IMR-90 (cell line): Measurements from ENCODE around the gene GPR107. TPM values are rescaled to one million over a fixed set of nuclear protein-coding genes. Genes with fewer than 3 reads are reported as not detected.

Experiments used
- ATAC-seq: fragments of 200-7000 bp; cut with Tn5 transposase; 2 replicates; pipeline ENCODE4 v1.9.1; 2020; ENCODE audit warnings: low read depth, mild to moderate bottlenecking, moderate library complexity
- BruUV-seq: library from RNA; stranded (reverse); fragments of 400-500 nt; replicated peaks from 2 replicates; lab custom pipeline; 2021; lab: Mats Ljungman, UMichigan
- CTCF ChIA-PET: fragments of 300-600 bp; formaldehyde crosslinking; extraction: SDS; loops from one replicate; lab custom pipeline; 2021; ENCODE audit warnings: antibody characterized with exemption; lab: Yijun Ruan, JAX
- POLR2A ChIA-PET: fragments of 300-600 bp; sonication (Branson Sonifier 250); formaldehyde crosslinking; loops from one replicate; lab custom pipeline; 2022; ENCODE audit warnings: antibody characterized with exemption; ENCODE audit not compliant: unreplicated experiment; lab: Charles Lee
- DNase-seq: peaks from one replicate; pipeline ENCODE4 v3.0.0; 2013
- H2AFZ ChIP-seq: replicated peaks from 2 replicates; pipeline ENCODE3; 2013; ENCODE audit warnings: low read length, mild to moderate bottlenecking; ENCODE audit not compliant: poor library complexity
- H2AK5ac ChIP-seq: 2 replicates; pipeline ENCODE4 v1.6.1; 2013; ENCODE audit warnings: low read depth, low read length, inconsistent platforms
- H2AK9ac ChIP-seq: replicated peaks from 2 replicates; pipeline ENCODE3; 2013; ENCODE audit warnings: mild to moderate bottlenecking, low read depth, low read length, moderate library complexity; ENCODE audit not compliant: poor library complexity
- H2BK120ac ChIP-seq: 2 replicates; pipeline ENCODE4 v1.6.1; 2013; ENCODE audit warnings: low read depth, low read length, inconsistent platforms
- H2BK15ac ChIP-seq: 3 replicates; pipeline ENCODE4 v1.6.1; 2013; ENCODE audit warnings: low read depth, low read length, inconsistent platforms
- H2BK20ac ChIP-seq: 2 replicates; pipeline ENCODE4 v1.6.1; 2013; ENCODE audit warnings: low read depth, mild to moderate bottlenecking, inconsistent platforms, low read length, moderate library complexity
- H2BK5ac ChIP-seq: 2 replicates; pipeline ENCODE4 v1.6.1; 2013; ENCODE audit warnings: mild to moderate bottlenecking, low read depth, low read length, inconsistent platforms; ENCODE audit not compliant: poor library complexity, severe bottlenecking
- H3K14ac ChIP-seq: replicated peaks from 2 replicates; pipeline ENCODE4 v1.6.1; 2013; ENCODE audit warnings: low read depth, low read length, inconsistent platforms
- H3K18ac ChIP-seq: 2 replicates; pipeline ENCODE4 v1.6.1; 2013; ENCODE audit warnings: low read depth, low read length, control low read depth
- H3K23ac ChIP-seq: 2 replicates; pipeline ENCODE4 v1.6.1; 2013; ENCODE audit warnings: low read depth, low read length, inconsistent platforms
- H3K27ac ChIP-seq: 2 replicates; pipeline ENCODE4 v1.5.1; 2013; ENCODE audit warnings: mild to moderate bottlenecking, control low read depth, low read length; ENCODE audit not compliant: insufficient read depth
- H3K27me3 ChIP-seq: 2 replicates; pipeline ENCODE4 v1.6.1; 2013; ENCODE audit warnings: low read length; ENCODE audit not compliant: control insufficient read depth, insufficient read depth
- H3K36me3 ChIP-seq: 2 replicates; pipeline ENCODE4 v1.6.1; 2013; ENCODE audit warnings: low read length, mixed read lengths; ENCODE audit not compliant: control insufficient read depth, insufficient read depth
- H3K4ac ChIP-seq: 2 replicates; pipeline ENCODE4 v1.6.1; 2013; ENCODE audit warnings: low read depth, low read length, inconsistent platforms
- H3K4me1 ChIP-seq: 2 replicates; pipeline ENCODE4 v1.6.1; 2013; ENCODE audit warnings: low read length, mixed read lengths; ENCODE audit not compliant: control insufficient read depth, insufficient read depth
- H3K4me2 ChIP-seq: 2 replicates; pipeline ENCODE4 v1.6.1; 2013; ENCODE audit warnings: low read depth, mild to moderate bottlenecking, control low read depth, low read length, moderate library complexity
- H3K4me3 ChIP-seq: 2 replicates; pipeline ENCODE4 v1.5.1; 2013; ENCODE audit warnings: low read depth, mild to moderate bottlenecking, control low read depth, low read length, moderate library complexity; ENCODE audit not compliant: insufficient read depth
- H3K56ac ChIP-seq: 2 replicates; pipeline ENCODE4 v1.6.1; 2013; ENCODE audit warnings: low read length, inconsistent platforms; ENCODE audit not compliant: insufficient read depth; ENCODE audit errors: extremely low read depth
- H3K79me1 ChIP-seq, 2 experiments: 2 replicates each; pipeline ENCODE4 v1.6.1; 2013; ENCODE audit warnings: low read length in 2 of 2, inconsistent platforms in 1 of 2, low read depth in 1 of 2
- H3K9ac ChIP-seq: 2 replicates; pipeline ENCODE4 v1.6.1; 2013; ENCODE audit warnings: low read depth, low read length, control low read depth
- H3K9me1 ChIP-seq: 2 replicates; pipeline ENCODE4 v1.6.1; 2013; ENCODE audit warnings: low read length, inconsistent platforms; ENCODE audit not compliant: insufficient read depth
- H3K9me3 ChIP-seq: 2 replicates; pipeline ENCODE4 v1.6.1; 2013; ENCODE audit warnings: low read length; ENCODE audit not compliant: control insufficient read depth, insufficient read depth
- H4K20me1 ChIP-seq: 2 replicates; pipeline ENCODE4 v1.6.1; 2013; ENCODE audit warnings: low read length, inconsistent platforms; ENCODE audit not compliant: insufficient read depth
- H4K5ac ChIP-seq: 2 replicates; pipeline ENCODE4 v1.6.1; 2013; ENCODE audit warnings: mild to moderate bottlenecking, low read depth, low read length, control low read depth
- H4K8ac ChIP-seq, 2 experiments: 2 replicates each; pipeline ENCODE4 v1.6.1; 2013; ENCODE audit warnings: low read depth in 2 of 2, low read length in 2 of 2, control low read depth in 1 of 2, inconsistent platforms in 1 of 2
- H4K91ac ChIP-seq: 2 replicates; pipeline ENCODE4 v1.6.1; 2013; ENCODE audit warnings: low read depth, low read length, inconsistent platforms; ENCODE audit not compliant: insufficient read depth
- BHLHE40 ChIP-seq: fragments of 150-350 bp; IDR thresholded peaks from 2 replicates; pipeline ENCODE4 v1.6.1; 2016; ENCODE audit warnings: mild to moderate bottlenecking, low read depth, low read length
- CHD1 ChIP-seq: IDR thresholded peaks from 2 replicates; pipeline ENCODE4 v1.6.1; 2012; ENCODE audit warnings: low read depth, low read length, improper control_type of control experiment
- FOS ChIP-seq: fragments of 150-350 bp; IDR thresholded peaks from 2 replicates; pipeline ENCODE4 v1.6.1; 2016; ENCODE audit warnings: low read depth, low read length
- MAFK ChIP-seq: IDR thresholded peaks from 2 replicates; pipeline ENCODE4 v1.6.1; 2012; ENCODE audit warnings: low read depth, low read length, improper control_type of control experiment
- MXI1 ChIP-seq: IDR thresholded peaks from 2 replicates; pipeline ENCODE4 v1.6.1; 2012; ENCODE audit warnings: low read depth, mild to moderate bottlenecking, low read length, moderate library complexity, borderline replicate concordance
- NFE2L2 ChIP-seq: fragments of 150-350 bp; IDR thresholded peaks from 2 replicates; pipeline ENCODE4 v1.6.1; 2016; ENCODE audit warnings: low read depth, mild to moderate bottlenecking, low read length
- RAD21 ChIP-seq: IDR thresholded peaks from 2 replicates; pipeline ENCODE4 v1.6.1; 2012; ENCODE audit warnings: low read length, improper control_type of control experiment
- RCOR1 ChIP-seq: IDR thresholded peaks from 2 replicates; pipeline ENCODE4 v1.6.1; 2012; ENCODE audit warnings: mild to moderate bottlenecking, low read length, improper control_type of control experiment; ENCODE audit not compliant: insufficient replicate concordance
- RFX5 ChIP-seq: IDR thresholded peaks from 2 replicates; pipeline ENCODE4 v1.8.0; 2012; ENCODE audit warnings: low read depth, mild to moderate bottlenecking, low read length, moderate library complexity
- SMC3 ChIP-seq: fragments of 150-350 bp; IDR thresholded peaks from 2 replicates; pipeline ENCODE4 v1.6.1; 2016; ENCODE audit warnings: low read depth, mild to moderate bottlenecking, antibody characterized with exemption, low read length, moderate library complexity
- WGBS, 2 experiments: methylation state at CpG; one replicate each; pipeline versions ENCODE4 v1.1.5 to v1.1.7; 2013; ENCODE audit warnings: missing lambda C conversion rate in 2 of 2; ENCODE audit not compliant: insufficient read length in 1 of 2; ENCODE audit errors: extremely low coverage in 2 of 2; 5-methylcytosine and 5-hydroxymethylcytosine counted together
- dilution Hi-C: fragments of 300-500 bp; cut with HindIII; formaldehyde crosslinking; loops from one replicate; pipeline ENCODE4 v1.14.3; 2018; ENCODE audit warnings: low sequenced_read_pairs; ENCODE audit not compliant: unreplicated experiment
- in situ Hi-C: fragments of 300-500 bp; cut with MboI; formaldehyde crosslinking; loops from 3 replicates; pipeline ENCODE4 v1.14.3; 2019; ENCODE audit warnings: low sequenced_read_pairs, inconsistent platforms, mixed read lengths
- intact Hi-C: fragments of 100-400 bp; cut with micrococcal nuclease; formaldehyde crosslinking; loops from 2 replicates; pipeline ENCODE4 v1.10.0; 2022
- polyA plus RNA-seq, 3 experiments: library from polyadenylated mRNA; depleted of rRNA; stranded (reverse); fragments of >200 nt; gene quantifications; 2 replicates each; pipeline ENCODE4 v1.2.3, GENCODE V29; 2012; ENCODE audit warnings: low replicate concordance in 1 of 3
- total RNA-seq: library from RNA; depleted of rRNA; stranded (reverse); fragments of >200 nt; gene quantifications from 2 replicates; pipeline ENCODE4 v1.2.3, GENCODE V29; 2012
- TF ChIP-seq, protein P1 (sequence below): fragments of 150-350 bp; IDR thresholded peaks from 2 replicates; pipeline ENCODE4 v1.6.1; 2016; ENCODE audit warnings: low read depth, mild to moderate bottlenecking, low read length, moderate library complexity, borderline replicate concordance

Gene GPR107
- total and polyA plus RNA-seq, 2 of the 4 experiments (the other 2 are of a cell fraction), result 16.7 to 21.6 TPM

DNA sequence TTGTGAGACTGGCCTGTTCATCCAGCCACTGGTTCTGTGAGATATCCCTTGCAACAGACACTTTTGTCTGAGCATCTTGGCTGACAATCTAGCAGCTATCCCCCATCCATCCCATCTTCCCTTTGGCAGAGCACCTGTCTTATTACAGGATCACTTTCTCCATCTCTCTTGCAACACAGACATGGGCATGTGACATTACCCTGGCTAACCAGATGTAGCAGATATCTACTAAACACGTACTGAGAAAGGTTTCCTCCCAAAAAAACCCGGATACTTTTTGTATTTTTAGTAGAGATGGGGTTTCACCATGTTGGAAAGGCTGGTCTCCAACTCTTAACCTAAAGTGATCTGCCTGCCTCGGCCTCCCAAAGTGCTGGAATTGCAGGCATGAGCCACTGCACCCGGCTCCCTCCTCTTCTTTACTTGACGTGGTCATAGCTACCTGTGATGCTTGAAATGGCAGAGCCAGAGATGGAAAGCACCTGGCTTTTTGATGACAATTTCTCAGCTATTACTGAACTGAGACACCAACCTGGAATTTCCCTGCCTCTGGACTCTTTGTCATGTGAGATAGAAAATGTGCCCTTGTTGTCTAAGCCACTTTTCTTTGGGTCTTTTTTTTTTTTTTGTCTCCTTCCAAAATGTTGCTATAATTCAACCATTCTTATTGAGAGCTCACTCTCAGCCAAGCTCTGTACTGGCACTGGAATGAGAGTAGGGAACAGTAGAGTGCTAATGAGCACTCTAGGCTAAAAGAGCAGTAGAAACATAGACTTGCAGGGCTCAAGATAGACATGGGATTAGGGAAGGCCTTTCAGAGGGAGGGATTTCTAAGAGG is 43.3 kb upstream of the GPR107 start:
- Histone ChIP-seq H3K4me2 (no peak overlapping the region), H2AK5ac (no peak overlapping the region), H3K4me1 (no peaks in the 10 kb centered on the region), H3K56ac (no peak overlapping the region), H3K18ac (no peak overlapping the region), H4K20me1 (peaks cover 8% of the 10 kb centered on the region; the same call in 1 of the 2 replicates), H3K36me3 (no peaks in the 10 kb centered on the region), H3K27ac (no peak overlapping the region), H3K9me1 (no peaks in the 10 kb centered on the region; the same call in 1 of the 2 replicates), H3K4me3 (no peak overlapping the region), H3K4ac (no peak overlapping the region), H4K91ac (no peak overlapping the region), H3K23ac (no peak overlapping the region), H3K9me3 (peaks cover 8% of the 10 kb centered on the region), H3K9ac (no peak overlapping the region), H2BK120ac (no peak overlapping the region), H4K5ac (no peak overlapping the region), H3K27me3 (no peaks in the 10 kb centered on the region; the same call in 1 of the 2 replicates), H2BK20ac (no peak overlapping the region), H2AK9ac (no peak overlapping the region), H3K14ac (no peak overlapping the region), H2BK15ac (no peak overlapping the region), H2BK5ac (no peak overlapping the region), H3K79me1 (peaks cover 8 to 15% of the 10 kb centered on the region in 2 experiments; a peak in 3 of 4 replicates), H2AFZ (no peak overlapping the region), H4K8ac (no peak overlapping the region)
- DNase-seq (no peak), ATAC-seq (no peak)
- CTCF ChIA-PET, result interaction anchor here (0.6 kb wide), 1 partner anchor 100 kb away, joined by 4 read pairs; no protein-coding TSS in a partner anchor
- TF ChIP-seq CHD1 (no peak), FOS (no peak), SMC3 (no peak), MAFK (no peak), RAD21 (no peak), MXI1 (no peak), BHLHE40 (no peak), RFX5 (no peak), NFE2L2 (no peak), RCOR1 (no peak)
- TF ChIP-seq, protein P1, sequence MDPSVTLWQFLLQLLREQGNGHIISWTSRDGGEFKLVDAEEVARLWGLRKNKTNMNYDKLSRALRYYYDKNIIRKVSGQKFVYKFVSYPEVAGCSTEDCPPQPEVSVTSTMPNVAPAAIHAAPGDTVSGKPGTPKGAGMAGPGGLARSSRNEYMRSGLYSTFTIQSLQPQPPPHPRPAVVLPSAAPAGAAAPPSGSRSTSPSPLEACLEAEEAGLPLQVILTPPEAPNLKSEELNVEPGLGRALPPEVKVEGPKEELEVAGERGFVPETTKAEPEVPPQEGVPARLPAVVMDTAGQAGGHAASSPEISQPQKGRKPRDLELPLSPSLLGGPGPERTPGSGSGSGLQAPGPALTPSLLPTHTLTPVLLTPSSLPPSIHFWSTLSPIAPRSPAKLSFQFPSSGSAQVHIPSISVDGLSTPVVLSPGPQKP, result no peak
- intact Hi-C loops, result no loop called here
- POLR2A ChIA-PET, result no interaction called here
- BruUV-seq, result no TSS peak
- in situ Hi-C loops, result no loop called here
- dilution Hi-C loops, result no loop called here
- WGBS, 2 experiments, result no CpG with 5 or more reads among the region's 5 CpGs
